GM12801 (cell line): ENCODE results near the gene PLSCR3.

Experiments
- CTCF ChIP-seq: IDR thresholded peaks from one replicate; pipeline ENCODE4 v1.5.1; 2011; ENCODE audit warnings: control low read depth; ENCODE audit not compliant: insufficient read length; ENCODE audit errors: extremely low read depth

The PLSCR3 gene

GRCh38 chr17:7348478-7349242 lies 45.7 kb downstream of the PLSCR3 start:
- TF ChIP-seq CTCF = no peak

GRCh38 chr17:7347630-7348477 lies 46.5 kb downstream of the PLSCR3 start:
- no peak for TF ChIP-seq CTCF

- TF ChIP-seq CTCF = no peak
These were observed 47.3 kb downstream of the PLSCR3 start for GRCh38 chr17:7346761-7347614.

GRCh38 chr17:7343250-7343649 lies 51.1 kb downstream of the PLSCR3 start:
- TF ChIP-seq CTCF = no peak

GRCh38 chr17:7341842-7342241 lies 52.5 kb downstream of the PLSCR3 start:
- TF ChIP-seq CTCF = no peak

GRCh38 chr17:7340179-7340578 lies 54.1 kb downstream of the PLSCR3 start:
- no peak for TF ChIP-seq CTCF
